Thyroid gland (tissue), 4 donors: ENCODE results near the gene CRYGA. TPM values are rescaled to one million over a fixed set of nuclear protein-coding genes. Genes with fewer than 3 reads are reported as not detected.

Experiments used
- DNase-seq, 2 donors: peaks; one replicate each; pipeline ENCODE4 v3.0.0-alpha.2; 2019
- H3K27ac ChIP-seq, 3 donors: fragments of 200-600 bp; sonication (generic); 1 replicate in 2 of 3; 2 replicates in 1 of 3; pipeline ENCODE4 v1.5.1; 2016 to 2019; ENCODE audit warnings: mild to moderate bottlenecking in 1 of 3, moderate library complexity in 1 of 3
- H3K27me3 ChIP-seq: fragments of 200-600 bp; sonication (generic); one replicate; pipeline ENCODE4 v1.5.1; 2019
- H3K36me3 ChIP-seq, 2 donors: fragments of 200-600 bp; sonication (generic); one replicate each; pipeline ENCODE4 v1.5.1; 2016 to 2019
- H3K4me1 ChIP-seq, 2 donors: fragments of 200-600 bp; sonication (generic); one replicate each; pipeline ENCODE4 v1.5.1; 2017 to 2019
- H3K4me3 ChIP-seq, 3 donors: fragments of 200-600 bp; sonication (generic); replicated peaks in 1 of 3; 1 replicate in 2 of 3; 2 replicates in 1 of 3; pipeline ENCODE4 v1.5.1; 2016; ENCODE audit warnings: mild to moderate bottlenecking in 1 of 3
- H3K9me3 ChIP-seq: fragments of 200-600 bp; sonication (generic); one replicate; pipeline ENCODE4 v1.5.1; 2017
- POLR2A ChIP-seq, 2 donors: fragments of 450-650 bp; IDR thresholded peaks; one replicate each; pipeline ENCODE4 v1.6.1; 2017; ENCODE audit warnings: antibody characterized with exemption in 2 of 2, mild to moderate bottlenecking in 2 of 2, moderate library complexity in 1 of 2
- WGBS, 2 donors: methylation state at CpG; one replicate each; pipeline ENCODE4 v1.1.5; 2017; 5-methylcytosine and 5-hydroxymethylcytosine counted together
- intact Hi-C: fragments of 100-400 bp; cut with DNase I; formaldehyde crosslinking; loops from one replicate; pipeline ENCODE4 v1.15.1; 2023
- total RNA-seq, 4 donors: library from RNA; depleted of rRNA; stranded (reverse); fragments of >200 nt; gene quantifications; one replicate each; pipeline ENCODE4 v1.2.3, GENCODE V29; 2016
- TF ChIP-seq, protein P1 (sequence below), 6 experiments: fragments of 200-600 bp in 3 of 6; fragments of 450-650 bp in 3 of 6; sonication (generic) in 3 of 6; IDR thresholded peaks; one replicate each; pipeline ENCODE4 v1.5.1; 2016 to 2019; ENCODE audit warnings: antibody characterized with exemption in 6 of 6, mild to moderate bottlenecking in 2 of 6, inconsistent platforms in 1 of 6, moderate library complexity in 1 of 6

Gene CRYGA
- total RNA-seq, 4 donors from 2014 or later = not detected

DNA sequence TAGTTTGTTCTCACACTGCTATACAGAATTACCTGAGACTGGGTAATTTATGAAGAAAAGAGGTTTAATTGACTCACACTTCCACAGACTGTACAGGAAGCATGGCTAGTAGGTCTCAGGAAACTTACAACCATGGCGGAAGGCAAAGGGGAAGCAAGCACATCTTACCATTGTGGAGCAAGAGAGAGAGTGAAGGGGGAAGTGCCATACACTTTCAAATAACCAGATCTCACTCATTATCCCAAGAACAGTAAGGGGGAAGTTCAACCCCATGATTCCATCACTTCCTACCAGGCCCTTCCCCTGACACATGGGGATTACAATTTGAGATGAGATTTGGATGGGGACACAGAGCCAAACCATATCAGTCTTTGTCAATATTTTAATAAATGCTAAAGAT lies 12.4 kb downstream of the CRYGA start:
- WGBS, 2 donors = 82 to 89% methylated on average over 1 of the region's 1 CpG
- DNase-seq = no peak
- Histone ChIP-seq H3K4me3 (no peak overlapping the region), H3K4me1 (no peaks in the 10 kb centered on the region), H3K9me3 (no peaks in the 10 kb centered on the region), H3K27ac (no peak overlapping the region), H3K36me3 (no peaks in the 10 kb centered on the region), H3K27me3 (no peaks in the 10 kb centered on the region)
- intact Hi-C loops = no loop called here
- TF ChIP-seq POLR2A (IDR thresholded peaks at IDR 0.05) = no peak
- TF ChIP-seq, protein P1, sequence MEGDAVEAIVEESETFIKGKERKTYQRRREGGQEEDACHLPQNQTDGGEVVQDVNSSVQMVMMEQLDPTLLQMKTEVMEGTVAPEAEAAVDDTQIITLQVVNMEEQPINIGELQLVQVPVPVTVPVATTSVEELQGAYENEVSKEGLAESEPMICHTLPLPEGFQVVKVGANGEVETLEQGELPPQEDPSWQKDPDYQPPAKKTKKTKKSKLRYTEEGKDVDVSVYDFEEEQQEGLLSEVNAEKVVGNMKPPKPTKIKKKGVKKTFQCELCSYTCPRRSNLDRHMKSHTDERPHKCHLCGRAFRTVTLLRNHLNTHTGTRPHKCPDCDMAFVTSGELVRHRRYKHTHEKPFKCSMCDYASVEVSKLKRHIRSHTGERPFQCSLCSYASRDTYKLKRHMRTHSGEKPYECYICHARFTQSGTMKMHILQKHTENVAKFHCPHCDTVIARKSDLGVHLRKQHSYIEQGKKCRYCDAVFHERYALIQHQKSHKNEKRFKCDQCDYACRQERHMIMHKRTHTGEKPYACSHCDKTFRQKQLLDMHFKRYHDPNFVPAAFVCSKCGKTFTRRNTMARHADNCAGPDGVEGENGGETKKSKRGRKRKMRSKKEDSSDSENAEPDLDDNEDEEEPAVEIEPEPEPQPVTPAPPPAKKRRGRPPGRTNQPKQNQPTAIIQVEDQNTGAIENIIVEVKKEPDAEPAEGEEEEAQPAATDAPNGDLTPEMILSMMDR (IDR thresholded peaks at IDR 0.05) = no peak

DNA sequence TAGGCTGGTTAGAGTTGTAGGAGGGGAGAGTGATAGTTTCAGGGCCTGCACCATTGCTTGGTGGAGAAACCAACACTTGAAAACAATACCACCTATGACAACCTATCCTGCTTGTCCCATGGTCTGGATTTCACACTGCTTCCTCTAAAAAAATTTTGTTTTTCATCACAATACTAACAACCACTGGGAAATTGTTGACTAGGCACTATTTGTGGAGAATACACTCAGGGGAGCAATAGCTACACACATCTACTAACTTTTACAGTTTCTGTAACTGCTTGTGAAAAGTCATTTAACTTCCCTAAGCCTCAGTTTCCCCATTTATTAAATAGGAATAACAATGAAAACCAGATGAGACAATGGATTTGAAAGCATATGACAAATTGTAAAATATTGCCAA lies 13.3 kb downstream of the CRYGA start:
- TF ChIP-seq, protein P1 (IDR thresholded peaks at IDR 0.05) = no peak
- no peak for TF ChIP-seq POLR2A (IDR thresholded peaks at IDR 0.05)
- no peaks in the 10 kb centered on the region for H3K36me3 ChIP-seq
- H3K4me3 ChIP-seq = no peak overlapping the region
- H3K27ac ChIP-seq = no peak overlapping the region
- no peaks in the 10 kb centered on the region for H3K4me1 ChIP-seq
- H3K9me3 ChIP-seq = no peaks in the 10 kb centered on the region
- intact Hi-C loops = no loop called here
- no peak for DNase-seq
- H3K27me3 ChIP-seq = no peaks in the 10 kb centered on the region

DNA sequence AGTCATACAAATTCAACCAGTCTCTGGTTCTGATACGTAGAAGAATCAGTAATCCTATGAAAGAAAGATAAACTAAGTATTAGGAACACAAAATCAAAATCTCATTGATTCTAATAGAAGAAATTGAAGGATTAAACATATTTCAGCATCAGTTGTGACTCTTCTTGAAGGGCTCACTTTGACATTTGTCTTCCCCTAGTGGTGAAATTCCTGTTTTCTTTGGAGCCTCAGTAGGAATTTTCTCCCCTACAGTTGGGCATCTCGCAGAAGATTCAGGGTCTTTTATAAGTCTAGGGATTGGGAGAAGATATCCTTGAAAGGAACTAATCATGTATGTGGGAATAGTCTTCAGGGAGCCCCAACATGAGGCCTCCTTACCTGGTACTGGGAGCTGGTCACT lies 14.6 kb downstream of the CRYGA start:
- TF ChIP-seq, protein P1 (IDR thresholded peaks at IDR 0.05) = no peak
- TF ChIP-seq POLR2A (IDR thresholded peaks at IDR 0.05) = no peak
- 64 to 75% methylated on average over 2 of the region's 2 CpGs for WGBS, 2 donors
- intact Hi-C loops = no loop called here

DNA sequence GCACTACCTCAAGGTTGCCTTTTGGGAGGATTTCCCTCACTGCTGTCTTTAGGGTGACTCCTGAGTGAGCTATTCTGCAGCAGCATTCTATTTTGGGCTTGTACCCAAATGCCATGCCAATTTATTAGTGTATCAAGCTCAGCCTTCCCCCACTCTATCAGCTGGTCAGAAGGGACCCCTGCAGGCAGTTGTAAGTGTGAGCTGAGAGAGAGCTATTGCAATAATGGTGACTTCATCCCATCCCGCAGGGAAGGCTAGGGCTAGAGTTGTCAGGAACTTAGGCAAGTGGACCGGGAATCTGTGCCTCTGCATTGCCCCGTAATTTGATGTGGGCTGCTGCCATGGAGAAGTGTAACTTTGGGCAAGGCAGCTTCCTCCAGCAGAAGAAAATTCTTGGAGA lies 15.6 kb downstream of the CRYGA start:
- intact Hi-C loops = no loop called here
- no peaks in the 10 kb centered on the region for H3K4me1 ChIP-seq
- no peaks in the 10 kb centered on the region for H3K27me3 ChIP-seq
- no peak for DNase-seq
- no peaks in the 10 kb centered on the region for H3K9me3 ChIP-seq
- no peak for TF ChIP-seq POLR2A (IDR thresholded peaks at IDR 0.05)
- TF ChIP-seq, protein P1 (IDR thresholded peaks at IDR 0.05) = no peak
- no peaks in the 10 kb centered on the region for H3K36me3 ChIP-seq
- WGBS, 2 donors = 83 to 88% methylated on average over 3 of the region's 3 CpGs
- no peak overlapping the region for H3K4me3 ChIP-seq
- no peak overlapping the region for H3K27ac ChIP-seq

More for the DNA sequence above, 14.6 kb downstream of the CRYGA start:
- no peak overlapping the region for H3K27ac ChIP-seq
- H3K4me3 ChIP-seq = no peak overlapping the region
- H3K27me3 ChIP-seq = no peaks in the 10 kb centered on the region
- no peaks in the 10 kb centered on the region for H3K4me1 ChIP-seq
- no peaks in the 10 kb centered on the region for H3K9me3 ChIP-seq
- no peaks in the 10 kb centered on the region for H3K36me3 ChIP-seq
- no peak for DNase-seq

DNA sequence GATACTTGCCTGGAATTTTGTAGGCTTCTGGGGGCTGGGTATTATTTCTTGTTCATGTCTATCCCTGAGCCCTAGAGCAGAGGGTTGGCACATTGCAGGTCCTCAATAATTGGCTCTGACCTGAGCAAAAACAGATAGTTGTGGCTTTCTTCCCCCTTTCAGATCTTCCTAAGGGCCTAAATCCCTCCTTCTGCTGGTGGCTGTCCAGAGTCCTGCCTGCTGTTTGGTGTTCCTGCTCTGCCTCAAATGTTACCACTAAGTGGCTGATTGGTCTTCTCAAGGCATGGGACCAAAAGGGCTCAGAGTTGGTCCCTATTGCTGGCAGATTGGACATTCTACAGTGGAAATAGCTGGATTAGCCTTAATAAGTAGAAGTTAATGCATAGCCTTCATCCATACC lies 16.4 kb downstream of the CRYGA start:
- no peak overlapping the region for H3K4me3 ChIP-seq

More for the DNA sequence above, 16.4 kb downstream of the CRYGA start:
- intact Hi-C loops = no loop called here
- no peak for DNase-seq
- no peak for TF ChIP-seq POLR2A (IDR thresholded peaks at IDR 0.05)
- TF ChIP-seq, protein P1 (IDR thresholded peaks at IDR 0.05) = no peak
- no peaks in the 10 kb centered on the region for H3K4me1 ChIP-seq
- no peaks in the 10 kb centered on the region for H3K9me3 ChIP-seq
- H3K27ac ChIP-seq = no peak overlapping the region
- H3K27me3 ChIP-seq = no peaks in the 10 kb centered on the region
- no peaks in the 10 kb centered on the region for H3K36me3 ChIP-seq
